Measurements from ENCODE around the gene DCBLD1. TPM values are rescaled to one million over a fixed set of nuclear protein-coding genes. Genes with fewer than 3 reads are reported as not detected.
"Not testable (repeated sequence)": the region's sequence is repeated elsewhere in the genome, so short reads cannot be mapped to it uniquely, and the experiment has no call there.

DCBLD1 gene
- total RNA-seq, 1 donor, result 29.7 TPM

DNA sequence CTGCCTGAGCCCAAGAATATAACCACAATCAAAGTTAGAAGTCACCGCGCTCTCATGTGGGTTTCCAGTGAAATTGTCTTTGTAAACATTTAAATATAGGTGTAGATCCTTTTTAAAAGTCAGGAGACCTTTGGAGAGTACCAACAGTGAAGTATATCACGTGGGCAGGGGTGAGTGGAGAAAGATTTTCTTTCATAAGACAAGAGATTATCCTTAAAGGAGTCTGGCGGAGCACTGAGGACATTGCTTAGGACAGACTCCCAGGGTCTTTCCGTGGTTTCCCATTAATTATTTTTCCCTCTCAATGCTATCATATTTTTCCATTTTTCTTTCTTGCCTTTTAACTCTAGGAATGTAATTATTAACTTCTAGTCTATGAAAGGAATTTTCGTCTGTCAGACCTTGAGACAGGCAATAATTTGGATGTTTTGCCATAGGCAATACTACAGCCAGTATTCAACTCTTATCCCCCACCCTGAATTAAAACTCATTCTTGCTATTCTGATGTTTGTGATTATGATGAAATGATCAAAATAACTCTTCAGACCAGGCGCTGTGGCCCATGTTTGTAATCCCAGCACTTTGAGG, 31.4 kb downstream of the DCBLD1 start:
- Histone ChIP-seq H3K27me3 (ENCODE audit: insufficient read depth, low read length) (no peaks in the 10 kb centered on the region), H3K36me3 (ENCODE audit: insufficient read depth, low read length) (peaks cover 7% of the 10 kb centered on the region), H3K4me1 (ENCODE audit: insufficient read depth, low read length) (peaks cover 28% of the 10 kb centered on the region), H3K4me2 (ENCODE audit: insufficient read depth, low read length) (no peak overlapping the region), H3K9me3 (ENCODE audit: low read depth, low read length) (no peaks in the 10 kb centered on the region), H3K4me3 (ENCODE audit: insufficient read depth, low read length) (no peak overlapping the region), H2AFZ (ENCODE audit: low read length) (no peak overlapping the region), H4K20me1 (ENCODE audit: insufficient read depth, low read length) (no peaks in the 10 kb centered on the region), H3K27ac (ENCODE audit: low read depth, low read length) (no peak overlapping the region), H3K79me2 (ENCODE audit: insufficient read depth, low read length) (peaks cover 58% of the 10 kb centered on the region)
- DNase-seq (ENCODE audit: insufficient read length, low spot score, missing footprints), result peak; percentile 13
- TF ChIP-seq, protein P1, sequence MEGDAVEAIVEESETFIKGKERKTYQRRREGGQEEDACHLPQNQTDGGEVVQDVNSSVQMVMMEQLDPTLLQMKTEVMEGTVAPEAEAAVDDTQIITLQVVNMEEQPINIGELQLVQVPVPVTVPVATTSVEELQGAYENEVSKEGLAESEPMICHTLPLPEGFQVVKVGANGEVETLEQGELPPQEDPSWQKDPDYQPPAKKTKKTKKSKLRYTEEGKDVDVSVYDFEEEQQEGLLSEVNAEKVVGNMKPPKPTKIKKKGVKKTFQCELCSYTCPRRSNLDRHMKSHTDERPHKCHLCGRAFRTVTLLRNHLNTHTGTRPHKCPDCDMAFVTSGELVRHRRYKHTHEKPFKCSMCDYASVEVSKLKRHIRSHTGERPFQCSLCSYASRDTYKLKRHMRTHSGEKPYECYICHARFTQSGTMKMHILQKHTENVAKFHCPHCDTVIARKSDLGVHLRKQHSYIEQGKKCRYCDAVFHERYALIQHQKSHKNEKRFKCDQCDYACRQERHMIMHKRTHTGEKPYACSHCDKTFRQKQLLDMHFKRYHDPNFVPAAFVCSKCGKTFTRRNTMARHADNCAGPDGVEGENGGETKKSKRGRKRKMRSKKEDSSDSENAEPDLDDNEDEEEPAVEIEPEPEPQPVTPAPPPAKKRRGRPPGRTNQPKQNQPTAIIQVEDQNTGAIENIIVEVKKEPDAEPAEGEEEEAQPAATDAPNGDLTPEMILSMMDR (IDR thresholded peaks at IDR 0.05; ENCODE audit: extremely low read depth, low read depth, low read length), result no peak

DNA sequence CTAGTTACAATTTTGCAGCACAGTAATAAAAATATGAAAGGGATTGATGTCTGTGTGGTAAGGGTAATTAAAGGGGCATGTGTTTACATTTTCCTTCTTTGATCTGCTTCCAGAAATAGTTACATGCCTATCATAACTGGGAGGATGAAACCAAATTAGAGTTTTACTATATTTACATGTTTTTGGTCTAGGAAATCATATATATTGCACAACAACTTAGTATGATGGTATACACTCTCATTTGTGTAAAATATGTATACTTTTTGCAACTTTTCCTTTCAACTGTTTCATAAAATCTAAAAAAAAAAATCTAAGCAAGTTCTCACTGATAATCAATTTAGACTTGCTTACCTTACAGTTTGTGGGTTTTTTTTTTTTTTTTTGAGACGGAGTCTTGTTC, 32.2 kb downstream of the DCBLD1 start:
- H3K27ac ChIP-seq (ENCODE audit: low read depth, low read length), result no peak overlapping the region
- peaks cover 2% of the 10 kb centered on the region for H3K36me3 ChIP-seq (ENCODE audit: insufficient read depth, low read length)
- peaks cover 28% of the 10 kb centered on the region for H3K4me1 ChIP-seq (ENCODE audit: insufficient read depth, low read length)
- TF ChIP-seq, protein P1 (IDR thresholded peaks at IDR 0.05; ENCODE audit: extremely low read depth, low read depth, low read length), result no peak
- no peaks in the 10 kb centered on the region for H3K9me3 ChIP-seq (ENCODE audit: low read depth, low read length)
- no peak for DNase-seq (ENCODE audit: insufficient read length, low spot score, missing footprints)
- H4K20me1 ChIP-seq (ENCODE audit: insufficient read depth, low read length), result no peaks in the 10 kb centered on the region
- H3K79me2 ChIP-seq (ENCODE audit: insufficient read depth, low read length), result peaks cover 55% of the 10 kb centered on the region
- H3K4me2 ChIP-seq (ENCODE audit: insufficient read depth, low read length), result no peak overlapping the region
- no peaks in the 10 kb centered on the region for H3K27me3 ChIP-seq (ENCODE audit: insufficient read depth, low read length)
- no peak overlapping the region for H3K4me3 ChIP-seq (ENCODE audit: insufficient read depth, low read length)
- H2AFZ ChIP-seq (ENCODE audit: low read length), result no peak overlapping the region

DNA sequence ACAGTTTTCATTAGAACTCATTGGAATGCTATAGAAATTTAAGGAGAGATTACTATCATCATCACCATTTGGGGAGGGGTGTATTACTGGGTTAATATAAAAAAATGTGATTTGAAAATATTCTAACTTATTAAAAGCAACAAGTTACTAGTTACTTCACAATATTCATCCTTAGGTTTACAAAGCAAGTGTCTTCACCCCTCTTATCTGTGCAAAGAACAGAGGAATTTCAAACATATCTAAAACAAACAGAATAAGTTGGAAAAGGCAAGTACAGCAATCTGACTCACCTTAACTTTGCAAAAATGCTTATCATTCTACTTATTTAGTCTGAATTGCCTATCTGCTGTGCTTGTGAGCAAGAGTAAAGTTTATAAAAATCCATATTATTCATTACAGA, 32.9 kb downstream of the DCBLD1 start:
- Histone ChIP-seq H3K79me2 (ENCODE audit: insufficient read depth, low read length) (peaks cover 54% of the 10 kb centered on the region), H3K4me1 (ENCODE audit: insufficient read depth, low read length) (peaks cover 28% of the 10 kb centered on the region), H3K9me3 (ENCODE audit: low read depth, low read length) (no peaks in the 10 kb centered on the region), H3K4me3 (ENCODE audit: insufficient read depth, low read length) (no peak overlapping the region), H4K20me1 (ENCODE audit: insufficient read depth, low read length) (no peaks in the 10 kb centered on the region), H3K27ac (ENCODE audit: low read depth, low read length) (no peak overlapping the region), H3K27me3 (ENCODE audit: insufficient read depth, low read length) (no peaks in the 10 kb centered on the region), H3K4me2 (ENCODE audit: insufficient read depth, low read length) (no peak overlapping the region), H2AFZ (ENCODE audit: low read length) (no peak overlapping the region), H3K36me3 (ENCODE audit: insufficient read depth, low read length) (peaks cover 8% of the 10 kb centered on the region)
- TF ChIP-seq, protein P1 (IDR thresholded peaks at IDR 0.05; ENCODE audit: extremely low read depth, low read depth, low read length), result no peak
- peak; percentile 29 for DNase-seq (ENCODE audit: insufficient read length, low spot score, missing footprints)

DNA sequence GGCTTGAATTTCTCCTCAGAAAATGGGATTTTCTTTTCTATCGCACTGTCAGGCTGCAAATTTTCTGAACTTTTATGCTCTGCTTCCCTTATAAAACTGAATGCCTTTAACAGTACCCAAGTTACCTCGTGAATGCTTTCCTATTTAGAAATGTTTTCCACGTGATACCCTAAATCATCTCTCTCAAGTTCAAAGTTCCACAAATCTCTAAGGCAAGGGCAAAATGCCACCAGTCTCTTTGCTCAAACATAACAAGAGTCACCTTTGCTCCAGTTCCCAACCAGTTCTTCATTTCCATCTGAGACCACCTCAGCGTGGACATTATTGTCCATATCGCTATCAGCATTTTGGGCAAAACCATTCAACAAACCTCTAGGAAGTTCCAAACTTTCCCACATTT, 35.5 kb downstream of the DCBLD1 start:
- peaks cover 58% of the 10 kb centered on the region for H3K79me2 ChIP-seq (ENCODE audit: insufficient read depth, low read length)
- H3K36me3 ChIP-seq (ENCODE audit: insufficient read depth, low read length), result peaks cover 23% of the 10 kb centered on the region
- H3K27ac ChIP-seq (ENCODE audit: low read depth, low read length); H3K4me3 ChIP-seq (ENCODE audit: insufficient read depth, low read length); H3K4me2 ChIP-seq (ENCODE audit: insufficient read depth, low read length); H3K27me3 ChIP-seq (ENCODE audit: insufficient read depth, low read length); H3K9me3 ChIP-seq (ENCODE audit: low read depth, low read length); H2AFZ ChIP-seq (ENCODE audit: low read length); H3K4me1 ChIP-seq (ENCODE audit: insufficient read depth, low read length); DNase-seq (ENCODE audit: insufficient read length, low spot score, missing footprints); H4K20me1 ChIP-seq (ENCODE audit: insufficient read depth, low read length): not testable (repeated sequence)

Measured in osteoblast (primary cell).